ENCODE data around the gene TRIM71. TPM values are rescaled to one million over a fixed set of nuclear protein-coding genes. Genes with fewer than 3 reads are reported as not detected.

Gene TRIM71
- total RNA-seq, 2 donors from 2014 or later, result 0.03 TPM; not detected in 1

- Mint-ChIP-seq H3K27ac (no peak overlapping the region), H3K4me3 (no peak overlapping the region), H3K27me3 (peaks cover 5% of the 10 kb centered on the region), H3K4me1 (peaks cover 16% of the 10 kb centered on the region), H3K36me3 (ENCODE audit: low read depth) (no peaks in the 10 kb centered on the region)
- ATAC-seq, result no peak
- H3K9me3 ChIP-seq (ENCODE audit: control insufficient read depth, low read length, poor library complexity, severe bottlenecking), result no peaks in the 10 kb centered on the region
- no peak for DNase-seq
Observed at GRCh38 chr3:32883817-32884216, 66.0 kb downstream of the TRIM71 start.

GRCh38 chr3:32884591-32884990 lies 66.8 kb downstream of the TRIM71 start:
- H3K9me3 ChIP-seq (ENCODE audit: control insufficient read depth, low read length, poor library complexity, severe bottlenecking), result no peaks in the 10 kb centered on the region
- DNase-seq, result no peak
- Mint-ChIP-seq H3K4me3 (no peak overlapping the region), H3K36me3 (ENCODE audit: low read depth) (no peaks in the 10 kb centered on the region), H3K4me1 (peaks cover 16% of the 10 kb centered on the region), H3K27ac (peak overlapping the region; percentile 43), H3K27me3 (peaks cover 5% of the 10 kb centered on the region)
- ATAC-seq, result no peak

- peaks cover 1% of the 10 kb centered on the region for H3K27me3 Mint-ChIP-seq
- H3K4me1 Mint-ChIP-seq, result peaks cover 16% of the 10 kb centered on the region
- no peaks in the 10 kb centered on the region for H3K9me3 ChIP-seq (ENCODE audit: control insufficient read depth, low read length, poor library complexity, severe bottlenecking)
- ATAC-seq, result no peak
- H3K36me3 Mint-ChIP-seq (ENCODE audit: low read depth), result no peaks in the 10 kb centered on the region
- H3K27ac Mint-ChIP-seq, result no peak overlapping the region
- no peak overlapping the region for H3K4me3 Mint-ChIP-seq
- DNase-seq, result no peak
Observed at GRCh38 chr3:32885283-32885901, 67.6 kb downstream of the TRIM71 start.

- Mint-ChIP-seq H3K36me3 (ENCODE audit: low read depth) (no peaks in the 10 kb centered on the region), H3K27ac (no peak overlapping the region)
Observed at GRCh38 chr3:32886296-32886695, 68.5 kb downstream of the TRIM71 start.

GRCh38 chr3:32886911-32887310 lies 69.1 kb downstream of the TRIM71 start:
- ATAC-seq (no peak), DNase-seq (no peak)
- Mint-ChIP-seq H3K27me3 (peaks cover 9% of the 10 kb centered on the region), H3K36me3 (ENCODE audit: low read depth) (peaks cover under 1% of the 10 kb centered on the region), H3K27ac (no peak overlapping the region), H3K4me1 (peaks cover 14% of the 10 kb centered on the region), H3K4me3 (no peak overlapping the region)
- H3K9me3 ChIP-seq (ENCODE audit: control insufficient read depth, low read length, poor library complexity, severe bottlenecking), result no peaks in the 10 kb centered on the region

More at GRCh38 chr3:32886296-32886695, 68.5 kb downstream of the TRIM71 start:
- peaks cover 3% of the 10 kb centered on the region for H3K27me3 Mint-ChIP-seq
- no peak overlapping the region for H3K4me3 Mint-ChIP-seq
- H3K4me1 Mint-ChIP-seq, result peaks cover 16% of the 10 kb centered on the region
- no peaks in the 10 kb centered on the region for H3K9me3 ChIP-seq (ENCODE audit: control insufficient read depth, low read length, poor library complexity, severe bottlenecking)
- ATAC-seq (no peak), DNase-seq (no peak)

- no peak overlapping the region for H3K4me3 Mint-ChIP-seq
- H3K27ac Mint-ChIP-seq, result no peak overlapping the region
- peaks cover 2% of the 10 kb centered on the region for H3K36me3 Mint-ChIP-seq (ENCODE audit: low read depth)
- peaks cover 19% of the 10 kb centered on the region for H3K27me3 Mint-ChIP-seq
- DNase-seq, result no peak
- H3K9me3 ChIP-seq (ENCODE audit: control insufficient read depth, low read length, poor library complexity, severe bottlenecking), result no peaks in the 10 kb centered on the region
- peaks cover 4% of the 10 kb centered on the region for H3K4me1 Mint-ChIP-seq
- ATAC-seq, result no peak
Observed at GRCh38 chr3:32888739-32889138, 70.9 kb downstream of the TRIM71 start.

- H3K4me1 Mint-ChIP-seq, result peaks cover 2% of the 10 kb centered on the region
- H3K27me3 Mint-ChIP-seq, result peaks cover 35% of the 10 kb centered on the region
- no peaks in the 10 kb centered on the region for H3K9me3 ChIP-seq (ENCODE audit: control insufficient read depth, low read length, poor library complexity, severe bottlenecking)
- no peak overlapping the region for H3K4me3 Mint-ChIP-seq
- DNase-seq (no peak), ATAC-seq (no peak)
- H3K36me3 Mint-ChIP-seq (ENCODE audit: low read depth), result peaks cover 2% of the 10 kb centered on the region
- no peak overlapping the region for H3K27ac Mint-ChIP-seq
Observed at GRCh38 chr3:32890420-32891276, 72.9 kb downstream of the TRIM71 start.

GRCh38 chr3:32891365-32891764 lies 73.6 kb downstream of the TRIM71 start:
- ATAC-seq (no peak), DNase-seq (no peak)
- Mint-ChIP-seq H3K27ac (no peak overlapping the region), H3K36me3 (ENCODE audit: low read depth) (peaks cover 2% of the 10 kb centered on the region), H3K4me1 (peaks cover 2% of the 10 kb centered on the region), H3K27me3 (peaks cover 41% of the 10 kb centered on the region), H3K4me3 (no peak overlapping the region)
- no peaks in the 10 kb centered on the region for H3K9me3 ChIP-seq (ENCODE audit: control insufficient read depth, low read length, poor library complexity, severe bottlenecking)

GRCh38 chr3:32892625-32893598 lies 75.1 kb downstream of the TRIM71 start:
- peaks cover 44% of the 10 kb centered on the region for H3K27me3 Mint-ChIP-seq
- no peak overlapping the region for H3K4me3 Mint-ChIP-seq

GRCh38 chr3:32894977-32895376 lies 77.2 kb downstream of the TRIM71 start:
- ATAC-seq, result no peak
- H3K36me3 Mint-ChIP-seq (ENCODE audit: low read depth), result peaks cover 4% of the 10 kb centered on the region
- no peak overlapping the region for H3K4me3 Mint-ChIP-seq
- H3K9me3 ChIP-seq (ENCODE audit: control insufficient read depth, low read length, poor library complexity, severe bottlenecking), result no peaks in the 10 kb centered on the region
- no peaks in the 10 kb centered on the region for H3K4me1 Mint-ChIP-seq
- no peak for DNase-seq
- H3K27me3 Mint-ChIP-seq, result peaks cover 60% of the 10 kb centered on the region
- H3K27ac Mint-ChIP-seq, result no peak overlapping the region

More at GRCh38 chr3:32892625-32893598, 75.1 kb downstream of the TRIM71 start:
- DNase-seq (no peak), ATAC-seq (no peak)
- Mint-ChIP-seq H3K27ac (no peak overlapping the region), H3K36me3 (ENCODE audit: low read depth) (peaks cover 2% of the 10 kb centered on the region), H3K4me1 (no peaks in the 10 kb centered on the region)
- H3K9me3 ChIP-seq (ENCODE audit: control insufficient read depth, low read length, poor library complexity, severe bottlenecking), result no peaks in the 10 kb centered on the region

GRCh38 chr3:32895701-32896100 lies 77.9 kb downstream of the TRIM71 start:
- DNase-seq (no peak), ATAC-seq (no peak)
- H3K4me3 Mint-ChIP-seq, result no peak overlapping the region
- no peaks in the 10 kb centered on the region for H3K4me1 Mint-ChIP-seq
- peaks cover 4% of the 10 kb centered on the region for H3K36me3 Mint-ChIP-seq (ENCODE audit: low read depth)
- H3K27ac Mint-ChIP-seq, result no peak overlapping the region
- peaks cover 60% of the 10 kb centered on the region for H3K27me3 Mint-ChIP-seq
- no peaks in the 10 kb centered on the region for H3K9me3 ChIP-seq (ENCODE audit: control insufficient read depth, low read length, poor library complexity, severe bottlenecking)

GRCh38 chr3:32896143-32896542 lies 78.3 kb downstream of the TRIM71 start:
- no peak for DNase-seq
- H3K27ac Mint-ChIP-seq, result no peak overlapping the region
- peaks cover 4% of the 10 kb centered on the region for H3K36me3 Mint-ChIP-seq (ENCODE audit: low read depth)
- H3K9me3 ChIP-seq (ENCODE audit: control insufficient read depth, low read length, poor library complexity, severe bottlenecking), result no peaks in the 10 kb centered on the region
- no peaks in the 10 kb centered on the region for H3K4me1 Mint-ChIP-seq
- H3K27me3 Mint-ChIP-seq, result peaks cover 63% of the 10 kb centered on the region
- H3K4me3 Mint-ChIP-seq, result no peak overlapping the region
- no peak for ATAC-seq

Measured in T-helper 17 cell (primary cell).